Measurements from ENCODE around the gene WIZ.
"Not testable (repeated sequence)": the region's sequence is repeated elsewhere in the genome, so short reads cannot be mapped to it uniquely, and the experiment has no call there.

WIZ gene

DNA sequence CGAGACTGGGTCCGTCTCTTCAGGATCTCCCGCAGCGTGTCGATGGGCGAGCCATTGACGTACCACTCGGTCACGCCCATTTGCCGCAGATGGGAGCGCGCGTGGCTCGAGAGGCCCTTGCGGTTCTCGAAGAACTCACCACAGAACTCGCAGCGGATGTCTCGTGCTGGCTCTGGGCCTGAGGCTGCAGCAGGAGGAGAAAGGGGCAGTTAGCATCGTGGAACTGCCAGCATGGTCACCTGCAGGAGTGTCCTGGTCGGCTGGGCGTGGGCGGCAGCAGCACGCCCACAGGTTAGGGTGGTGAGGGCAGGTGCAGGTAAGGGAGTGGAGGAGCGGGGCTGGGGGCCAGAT, 22.4 kb downstream of the WIZ start:
- DNase-seq = no peak

DNA sequence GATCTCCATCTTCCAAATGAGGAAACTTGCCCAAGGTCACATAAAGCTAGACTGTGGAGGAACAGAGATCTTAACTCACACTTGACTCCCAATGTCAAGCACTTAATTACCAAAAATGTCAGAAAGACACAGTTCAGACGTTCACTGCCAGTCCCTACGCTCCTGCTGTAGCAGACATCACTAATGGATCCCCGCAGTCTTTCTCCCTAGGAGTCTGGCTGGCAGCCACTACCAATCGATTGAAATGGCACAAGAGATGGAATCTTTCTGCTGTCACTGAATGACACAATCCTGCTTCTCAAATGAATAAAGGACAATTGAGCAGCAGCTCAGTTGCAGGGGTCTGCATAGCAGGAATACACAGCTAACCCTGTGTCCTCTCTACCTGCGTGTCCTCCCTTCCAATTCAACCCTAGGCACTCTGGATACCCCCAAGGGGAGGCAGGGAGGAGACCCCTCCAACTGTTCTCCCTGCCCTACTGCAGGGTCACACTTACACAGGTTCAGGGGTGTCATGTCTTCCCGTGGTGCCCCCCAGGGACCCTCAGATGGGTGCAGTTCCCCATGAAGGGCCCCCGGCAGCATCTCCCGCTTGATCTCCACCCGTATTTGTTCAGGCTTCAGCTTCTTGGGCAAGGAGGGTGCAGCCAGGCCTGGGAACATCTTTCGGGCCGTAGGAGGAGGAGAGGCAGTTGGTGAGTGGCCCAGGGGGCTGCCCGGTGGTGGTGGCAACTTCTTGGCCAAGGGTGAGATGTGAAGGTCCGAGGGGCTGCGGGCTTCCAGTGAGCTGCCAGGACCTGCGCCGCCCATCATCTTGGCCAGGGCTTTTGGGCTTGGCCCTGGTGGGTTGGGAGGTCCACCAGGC, 23.0 kb downstream of the WIZ start:
- DNase-seq = no peak

DNA sequence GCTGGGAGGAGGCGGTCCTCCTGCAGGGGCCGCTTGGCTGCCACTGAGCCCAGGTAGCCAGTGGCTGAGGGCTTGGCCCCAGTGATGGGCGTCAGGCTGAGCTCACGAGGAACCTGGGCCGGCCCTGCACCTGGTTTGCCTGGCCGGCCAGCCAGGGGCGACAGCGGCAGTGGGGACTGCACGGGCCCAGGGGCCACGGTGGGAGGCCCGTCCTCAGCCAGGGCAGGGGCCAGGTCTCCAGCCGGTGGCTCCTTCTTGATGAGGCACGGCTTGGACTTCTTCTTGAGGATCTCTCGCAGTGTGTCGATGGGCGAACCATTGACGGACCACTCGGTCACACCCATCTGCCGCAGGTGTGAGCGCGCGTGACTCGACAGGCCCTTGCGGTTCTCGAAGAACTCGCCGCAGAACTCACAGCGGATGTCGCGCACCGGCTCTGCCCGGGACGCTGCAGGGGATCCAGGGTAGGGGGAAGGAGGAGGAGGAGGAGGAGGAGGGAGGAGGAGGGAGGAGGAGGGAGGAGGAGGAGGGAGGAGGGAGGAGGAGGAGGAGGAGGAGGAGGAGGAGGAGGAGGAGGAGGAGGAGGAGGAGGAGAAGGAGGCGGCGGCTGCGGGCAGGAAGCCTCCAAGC, 24.3 kb downstream of the WIZ start:
- DNase-seq = no peak

DNA sequence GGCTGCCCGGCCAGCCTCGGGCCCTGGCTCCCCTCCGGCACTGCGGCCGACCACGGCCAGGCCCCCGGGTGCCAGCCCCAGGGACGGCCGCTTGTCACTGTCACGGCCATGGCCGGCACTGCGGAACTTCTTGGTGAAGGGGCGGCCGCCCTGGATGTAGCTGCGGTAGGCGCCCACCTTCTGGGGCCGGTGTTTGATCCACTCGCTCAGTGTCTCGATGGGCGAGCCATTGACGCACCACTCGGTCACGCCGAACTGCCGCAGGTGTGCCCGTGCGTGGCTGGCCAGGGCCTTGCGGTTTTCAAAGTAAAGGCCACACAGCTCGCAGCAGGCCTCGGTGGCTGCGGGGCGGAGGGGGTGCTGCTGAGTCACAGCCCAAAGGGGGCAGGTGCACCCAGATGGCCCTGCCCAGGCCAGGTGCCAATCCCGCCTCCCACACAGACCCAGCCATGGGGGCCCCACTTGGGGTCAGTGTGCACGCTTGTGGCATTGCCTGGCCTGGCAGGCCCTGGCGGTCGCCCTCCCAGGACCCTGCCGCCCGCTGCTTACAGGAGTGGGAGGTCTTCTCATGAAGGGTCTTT, 25.0 kb downstream of the WIZ start:
- no peak for DNase-seq

DNA sequence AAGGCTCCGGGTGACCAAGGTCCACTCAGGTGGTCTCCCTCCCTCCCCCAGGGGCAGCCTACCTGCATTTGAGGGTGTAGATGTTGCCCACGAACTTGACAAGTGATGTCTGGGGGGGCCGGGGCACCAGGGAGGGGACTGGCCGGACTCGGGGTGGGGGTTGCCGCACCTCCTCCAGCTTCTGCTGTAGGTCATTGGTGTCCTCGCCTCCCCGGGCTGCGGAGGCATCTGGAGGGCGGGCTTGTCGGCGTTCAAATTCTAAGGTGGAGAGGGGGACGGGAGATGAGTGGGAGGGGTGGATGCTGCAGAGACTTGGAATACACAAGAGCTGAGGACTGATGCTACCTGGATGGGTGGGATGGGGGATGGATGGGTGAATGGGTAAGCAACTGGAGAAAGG, 25.6 kb downstream of the WIZ start:
- DNase-seq = no peak

DNA sequence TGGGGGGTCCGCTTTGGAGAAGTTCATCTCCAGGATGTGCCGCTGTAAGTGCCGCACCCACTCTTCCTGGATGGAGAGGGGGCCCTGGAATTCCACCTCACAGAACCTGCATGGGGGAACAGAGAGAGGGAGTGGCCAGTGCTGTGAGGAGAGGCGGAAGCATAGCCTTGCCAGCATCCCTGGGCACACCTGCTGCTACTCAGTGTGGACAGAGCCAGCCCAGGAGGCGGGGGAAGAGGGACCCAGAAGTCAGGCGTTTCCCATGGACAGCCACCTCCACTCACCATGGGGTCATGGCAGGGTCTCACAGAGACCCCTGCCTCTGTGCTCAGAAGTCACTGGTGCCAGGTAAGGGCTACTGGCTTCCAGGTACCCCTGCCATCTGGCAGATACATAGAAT, 26.6 kb downstream of the WIZ start:
- DNase-seq = no peak

DNA sequence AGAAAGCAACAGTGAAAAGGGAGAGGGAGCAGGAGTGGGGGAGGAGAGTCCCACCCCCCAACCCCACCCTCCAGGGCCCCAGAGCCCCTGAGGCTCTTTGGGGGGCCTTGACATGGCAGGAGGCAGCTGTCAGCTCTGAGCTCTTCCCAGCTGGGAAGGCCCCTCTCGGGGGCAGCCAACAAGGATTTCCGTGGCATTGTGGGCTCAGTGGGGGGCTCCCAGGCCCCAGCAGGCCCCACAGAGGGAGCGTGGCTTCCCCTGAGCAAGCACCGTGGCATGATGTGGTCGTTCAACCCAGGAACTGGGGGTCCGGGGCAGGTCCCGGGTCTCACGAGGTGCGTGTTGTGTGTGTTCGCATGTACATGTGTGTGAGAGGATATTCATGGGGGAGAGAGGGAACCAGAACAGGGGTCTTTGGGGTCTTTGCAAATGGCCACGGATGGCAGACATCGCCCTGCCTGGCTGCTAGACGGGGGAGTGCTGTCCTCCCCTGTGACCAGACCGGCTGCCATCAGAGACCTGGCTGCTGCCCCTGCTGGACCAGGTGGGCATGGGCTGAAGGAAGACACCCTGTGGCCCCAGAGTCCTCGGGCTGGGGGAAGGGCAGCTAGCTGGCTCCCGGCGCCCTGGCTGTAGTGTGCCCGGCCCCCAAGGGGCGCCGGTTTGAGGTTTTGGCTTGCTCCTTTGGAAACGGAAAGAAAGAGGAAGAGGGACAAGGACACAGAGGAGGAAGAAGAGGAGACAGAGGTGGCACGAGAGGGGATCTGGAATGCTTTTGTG, 27.3 kb downstream of the WIZ start:
- DNase-seq = no peak

DNA sequence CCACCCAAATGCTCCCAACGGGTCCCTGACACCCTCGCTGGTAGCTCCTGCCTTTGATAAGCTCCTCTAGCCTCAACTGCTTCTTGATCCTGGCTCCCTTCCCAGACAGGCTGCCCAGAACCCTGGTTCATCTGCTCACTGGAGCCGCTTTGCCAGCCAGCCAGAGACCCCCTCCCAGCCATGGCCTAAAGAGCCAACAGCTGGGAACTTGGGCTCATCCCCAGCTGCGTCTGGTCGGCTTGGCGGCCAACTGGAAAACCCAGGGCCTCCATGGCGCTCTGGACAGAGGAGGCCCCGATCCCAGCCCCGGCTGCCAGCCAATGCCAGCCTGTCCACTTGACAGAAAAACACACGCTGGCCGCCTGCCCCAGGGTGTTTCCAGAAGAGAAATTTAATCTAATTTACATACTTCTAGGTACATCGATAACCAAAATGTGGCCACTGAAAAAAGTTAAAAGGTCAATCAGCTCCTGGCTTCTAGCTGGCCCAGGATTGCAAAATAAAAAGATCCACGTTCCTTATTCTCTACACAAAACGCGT, 28.0 kb downstream of the WIZ start:
- no peak for DNase-seq

DNA sequence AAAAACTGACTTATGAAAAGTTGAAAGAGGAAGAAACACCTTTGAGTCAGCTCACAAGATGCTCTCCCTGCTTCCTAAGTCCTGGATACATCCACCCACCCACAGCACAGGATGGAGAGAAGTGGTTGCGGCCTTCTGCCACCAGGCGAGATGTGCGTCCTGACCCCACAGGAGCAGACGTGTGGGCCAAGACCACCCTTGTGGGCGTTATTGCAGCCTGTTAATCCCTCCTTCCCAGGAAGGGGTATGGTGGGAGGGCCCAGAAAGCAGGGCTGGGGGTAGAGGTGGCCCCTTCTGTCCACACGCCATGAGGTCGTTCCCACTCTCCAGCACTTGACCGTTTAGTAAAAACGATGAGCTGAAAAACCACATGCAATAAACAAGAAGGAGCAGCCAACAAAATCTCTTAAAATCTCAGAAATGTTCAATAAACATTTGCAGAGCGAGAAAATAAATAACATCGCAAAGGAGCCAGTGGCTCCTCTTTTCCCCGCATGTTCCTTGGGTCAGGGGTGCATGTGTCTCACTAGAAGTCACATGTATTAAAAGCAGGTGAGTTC, 28.5 kb downstream of the WIZ start:
- DNase-seq = no peak

DNA sequence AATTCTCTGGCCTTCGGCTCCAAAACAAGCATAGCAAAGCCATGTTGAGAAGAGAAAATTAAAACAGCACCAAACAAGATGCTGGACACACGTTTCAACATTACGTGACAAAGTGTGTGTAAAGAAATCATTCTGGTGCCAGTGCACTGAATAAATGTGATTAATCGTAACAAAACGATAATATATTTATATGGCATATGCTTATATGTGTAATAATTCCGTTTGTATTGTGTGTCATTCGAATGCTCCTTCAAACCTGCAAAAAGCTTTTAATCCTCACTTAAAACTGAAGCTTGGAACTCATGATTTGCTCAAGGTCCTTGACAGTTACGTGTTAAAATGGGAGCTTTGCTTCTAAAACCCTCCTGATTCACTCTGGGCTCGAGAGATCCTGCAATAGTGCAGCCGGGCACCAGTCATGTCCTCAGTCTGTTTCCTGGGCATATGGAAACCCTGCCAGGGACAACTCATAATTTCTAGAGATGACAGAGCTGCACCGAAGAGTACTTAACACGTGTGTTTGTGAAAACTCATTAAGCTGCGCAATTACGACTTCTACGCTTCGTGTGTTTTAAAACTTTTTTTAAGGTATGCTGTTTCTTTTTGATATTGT, 30.2 kb downstream of the WIZ start:
- peak; percentile 34 for DNase-seq

DNA sequence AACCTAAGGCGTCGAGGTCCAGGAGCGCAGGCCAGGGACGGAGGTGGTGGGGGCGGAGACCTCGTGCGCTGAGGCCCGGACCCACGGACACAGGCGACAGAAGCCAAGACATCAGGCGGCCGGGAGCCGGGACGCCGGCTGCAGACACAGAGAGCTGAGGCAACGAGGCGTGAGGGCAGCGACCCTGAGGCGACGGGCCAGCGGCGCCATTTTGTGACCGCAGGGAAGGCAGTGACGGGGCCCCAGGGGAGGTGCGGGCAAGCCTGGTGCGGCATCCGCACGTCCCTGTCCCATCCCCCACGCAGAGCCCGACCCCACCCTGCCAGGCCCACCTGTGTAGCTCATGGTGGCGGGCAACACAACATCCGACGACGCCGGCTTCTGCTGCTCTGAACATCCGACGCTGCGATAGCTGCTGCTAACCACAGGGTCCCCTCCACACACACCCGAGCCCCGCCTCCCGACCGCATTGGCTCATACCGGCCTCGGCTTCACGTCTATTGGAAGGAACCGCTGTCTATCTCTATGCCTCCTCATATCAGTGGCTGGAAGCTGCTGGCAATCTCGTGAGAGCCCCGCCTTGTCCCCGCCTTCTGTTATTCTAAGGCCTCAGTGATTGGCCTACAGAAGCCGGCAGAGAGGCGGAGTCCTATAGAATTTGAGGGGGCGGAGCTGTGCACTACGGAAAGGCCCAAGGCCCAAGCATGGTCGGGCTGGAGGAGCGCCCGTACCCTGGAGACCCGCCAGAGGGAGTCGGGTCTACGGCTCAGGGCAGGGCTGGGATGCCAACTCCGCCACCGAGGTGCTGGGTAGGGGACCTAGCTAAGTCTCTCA, 31.0 kb downstream of the WIZ start, which contains the start of gene AKAP8L:
AKAP8L (minus strand) TSS at position 410 of the 834 bp plus-strand sequence; CDS start at position 345, 65 bp downstream.
- DNase-seq = peak; percentile 100

DNA sequence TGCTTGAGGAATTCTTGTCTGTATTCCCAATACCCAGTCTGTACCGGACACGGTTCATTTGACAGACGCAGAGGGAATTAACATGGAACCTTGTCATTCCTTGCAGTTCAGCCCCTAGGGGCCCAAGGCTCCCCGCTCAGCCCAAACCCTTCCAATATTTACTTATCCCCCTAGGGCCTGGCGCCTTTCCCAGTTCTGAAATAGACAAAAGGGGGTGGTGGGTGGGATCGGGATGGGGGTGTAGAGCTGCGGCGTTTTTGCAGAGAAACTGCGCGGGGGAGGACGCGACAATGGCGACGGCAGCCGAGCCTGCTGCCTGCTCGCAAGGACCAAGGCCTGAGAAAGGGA, 31.6 kb downstream of the WIZ start:
- no peak for DNase-seq

DNA sequence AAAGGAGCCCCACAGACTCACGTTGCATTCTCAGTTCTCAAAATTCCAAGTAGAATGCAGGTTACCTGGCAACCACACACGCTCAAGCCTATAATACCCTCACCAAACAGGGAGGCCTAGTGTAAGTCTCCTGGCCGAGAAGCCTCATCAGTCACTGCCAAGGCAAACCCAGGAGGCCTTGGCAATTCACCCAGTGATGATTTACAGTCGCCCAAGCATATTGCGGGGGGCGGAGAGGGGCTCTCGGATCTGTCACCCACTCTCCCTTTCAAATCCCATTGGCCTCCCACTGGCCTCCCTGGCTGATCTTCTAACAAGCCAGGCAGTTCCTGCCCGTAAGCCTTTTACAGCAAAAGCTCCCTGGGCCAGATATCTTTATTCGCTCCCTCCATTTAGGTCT, 32.1 kb downstream of the WIZ start:
- DNase-seq = no peak

DNA sequence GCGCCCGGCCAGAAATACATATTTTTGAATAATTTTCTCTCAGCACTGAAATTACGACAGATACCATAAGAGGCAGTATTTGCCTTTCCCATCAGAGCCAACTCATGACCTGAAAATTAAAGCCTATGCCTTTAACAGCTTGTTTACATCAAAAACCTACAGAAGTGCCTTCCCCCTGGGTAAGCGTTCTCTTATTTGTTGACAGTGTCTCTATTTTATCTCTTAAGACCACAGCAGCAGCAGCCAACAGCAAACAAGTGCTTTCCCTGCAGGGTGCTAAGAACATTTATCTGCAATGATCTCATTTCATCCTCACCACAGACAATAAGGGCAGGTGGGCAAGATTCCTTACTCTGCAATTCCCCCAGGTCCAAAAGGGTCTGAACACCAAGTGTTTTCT, 36.9 kb downstream of the WIZ start:
- no peak for DNase-seq

DNA sequence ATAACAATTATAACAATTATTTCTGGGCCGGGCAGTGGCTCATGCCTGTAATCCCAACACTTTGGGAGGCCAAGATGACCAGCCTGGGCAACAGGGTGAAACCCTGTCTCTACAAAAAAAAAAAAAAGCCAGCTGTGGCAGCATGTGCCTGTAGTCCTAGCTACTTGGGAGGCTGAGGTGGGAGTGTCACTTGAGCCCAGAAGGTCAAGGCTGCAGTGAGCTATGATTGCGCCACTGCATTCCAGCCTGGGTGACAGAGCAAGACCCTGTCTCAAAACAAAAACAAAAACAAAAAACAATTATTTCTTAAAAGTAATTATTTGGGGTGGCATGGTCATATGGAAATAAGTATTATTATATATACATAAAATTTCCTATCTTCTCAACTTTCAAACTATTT, 38.4 kb downstream of the WIZ start:
- not testable (repeated sequence) for DNase-seq

DNA sequence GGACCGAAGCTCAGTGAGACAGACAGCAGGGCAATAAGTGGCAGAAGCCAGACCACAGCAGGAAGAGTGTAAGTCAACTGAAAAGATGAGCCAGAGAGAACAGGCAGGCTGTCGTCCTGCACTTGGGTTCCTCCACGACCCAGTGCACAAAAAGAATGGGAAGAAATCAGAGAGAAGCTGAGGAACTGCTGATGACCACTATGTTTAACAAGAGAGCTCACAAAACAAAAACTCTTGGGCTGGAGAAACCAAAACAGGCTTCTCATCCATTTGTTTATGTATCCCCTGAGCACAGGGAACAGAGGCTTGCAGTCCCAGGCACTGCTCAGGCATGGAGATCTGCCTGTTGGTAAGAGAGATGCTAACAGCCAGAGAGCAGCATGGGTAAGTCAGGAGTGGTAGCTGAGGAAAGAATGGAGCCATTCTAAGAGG, 45.0 kb downstream of the WIZ start:
- no peak for DNase-seq

DNA sequence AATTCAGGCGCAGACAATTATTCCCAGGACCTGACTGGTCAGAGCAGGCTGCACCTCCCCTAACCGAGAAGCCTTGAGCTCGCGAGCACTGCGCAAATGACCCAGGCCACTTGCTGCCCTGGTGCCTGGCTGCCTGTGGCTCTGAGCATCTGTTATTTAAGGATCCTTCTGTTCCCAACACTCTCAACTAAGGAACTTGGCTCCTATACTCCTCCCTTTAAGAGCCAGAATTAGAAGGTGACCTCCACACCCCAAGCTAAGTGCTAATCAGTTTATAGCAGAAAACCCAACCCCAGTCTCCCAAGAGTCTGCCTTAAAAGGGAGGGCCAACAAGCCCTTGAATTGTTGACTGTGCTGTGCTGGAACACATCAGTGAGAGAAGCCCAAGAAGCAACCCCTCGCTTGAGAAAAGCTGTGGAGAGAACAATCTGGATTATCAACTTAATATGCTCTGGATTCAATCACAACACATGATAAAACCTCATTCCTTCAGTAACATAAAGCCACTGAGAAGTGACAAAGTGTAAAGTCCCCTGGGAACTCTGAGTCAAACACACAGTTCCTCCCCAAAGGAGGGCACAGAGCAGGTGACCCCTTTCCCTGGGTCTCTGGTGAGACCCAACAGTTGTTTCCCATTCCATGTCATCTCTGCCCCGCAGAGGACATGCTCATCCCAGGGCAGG, 45.5 kb downstream of the WIZ start:
- no peak for DNase-seq

DNA sequence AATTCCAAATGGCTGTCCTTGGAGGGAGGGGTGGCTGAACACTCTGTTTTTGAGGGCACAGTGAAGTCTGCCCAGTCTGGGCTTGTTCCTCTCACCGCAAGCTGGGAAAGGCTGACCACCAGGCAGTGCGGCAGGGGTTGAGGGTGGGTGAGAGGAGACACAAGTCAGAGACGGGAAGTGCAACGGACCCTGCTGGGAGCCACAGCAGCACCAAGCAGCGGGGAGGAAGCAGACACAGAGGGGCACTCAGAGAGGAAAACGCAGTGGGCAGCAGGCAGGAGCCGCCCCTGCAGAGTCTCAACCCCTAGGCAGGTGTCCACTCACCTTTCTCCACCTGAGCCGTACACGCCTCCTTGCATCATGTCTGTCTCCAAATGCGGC, 46.6 kb downstream of the WIZ start:
- DNase-seq = no peak

DNA sequence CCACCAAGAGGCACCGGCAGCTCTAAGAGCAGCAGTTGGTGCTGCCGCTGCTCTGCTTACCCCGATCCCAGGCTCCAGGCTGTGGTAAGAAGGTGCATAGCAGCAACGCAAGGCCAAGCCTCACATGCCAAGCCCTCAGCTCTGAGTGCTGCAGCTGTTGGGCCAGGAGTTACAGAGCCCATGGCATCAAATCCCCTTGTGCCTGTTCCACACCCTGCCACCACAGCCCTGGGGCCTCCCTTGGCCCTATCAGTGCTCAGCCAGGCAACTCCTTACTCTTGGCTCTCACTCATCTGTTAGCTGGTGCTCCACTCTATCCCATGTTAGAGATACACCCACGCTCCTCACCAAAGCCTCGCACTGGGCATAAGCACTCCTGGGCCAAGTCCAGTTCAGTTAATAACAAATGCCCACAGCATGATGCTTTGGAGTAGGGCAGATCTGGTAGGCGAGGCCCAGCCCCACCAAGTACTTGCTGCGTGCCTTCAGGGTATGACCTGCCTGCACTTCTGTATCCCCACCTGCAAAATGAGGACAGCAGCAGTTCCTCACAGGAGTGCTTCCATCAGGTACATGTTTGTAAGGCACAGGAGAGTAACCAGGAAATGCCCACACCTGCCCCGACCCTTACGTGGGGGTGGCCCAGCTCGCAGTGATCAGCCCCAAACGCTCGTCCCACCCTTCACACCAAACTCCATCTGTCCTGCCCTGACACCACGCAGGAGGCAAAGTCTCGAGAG, 47.2 kb downstream of the WIZ start:
- no peak for DNase-seq

DNA sequence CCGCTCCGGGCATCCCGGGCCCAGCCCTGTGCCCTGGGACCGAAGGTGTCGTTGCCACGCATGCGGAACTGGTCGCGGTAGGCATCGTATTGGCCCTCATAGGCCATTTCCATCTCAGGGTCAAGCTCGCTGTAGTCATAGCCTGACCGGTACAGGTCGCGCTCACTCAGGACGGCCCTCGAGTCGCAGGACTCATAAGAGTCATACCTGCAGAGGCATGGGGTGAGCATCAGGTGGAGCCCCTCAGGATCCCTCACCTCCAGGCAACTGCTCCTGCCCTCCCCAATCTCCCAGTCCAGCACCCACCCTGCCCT, 48.4 kb downstream of the WIZ start:
- DNase-seq = no peak

Data from activated CD4-positive, alpha-beta T cell treated with anti-CD3 and anti-CD28 coated beads, Interleukin-2, amount 50 U/mL, for 16 hours (primary cell).